ENCODE data around the gene PACSIN2.
A peak's percentile ranks its signal among the peaks of the same experiment; 100 is the strongest.

The PACSIN2 gene

DNA sequence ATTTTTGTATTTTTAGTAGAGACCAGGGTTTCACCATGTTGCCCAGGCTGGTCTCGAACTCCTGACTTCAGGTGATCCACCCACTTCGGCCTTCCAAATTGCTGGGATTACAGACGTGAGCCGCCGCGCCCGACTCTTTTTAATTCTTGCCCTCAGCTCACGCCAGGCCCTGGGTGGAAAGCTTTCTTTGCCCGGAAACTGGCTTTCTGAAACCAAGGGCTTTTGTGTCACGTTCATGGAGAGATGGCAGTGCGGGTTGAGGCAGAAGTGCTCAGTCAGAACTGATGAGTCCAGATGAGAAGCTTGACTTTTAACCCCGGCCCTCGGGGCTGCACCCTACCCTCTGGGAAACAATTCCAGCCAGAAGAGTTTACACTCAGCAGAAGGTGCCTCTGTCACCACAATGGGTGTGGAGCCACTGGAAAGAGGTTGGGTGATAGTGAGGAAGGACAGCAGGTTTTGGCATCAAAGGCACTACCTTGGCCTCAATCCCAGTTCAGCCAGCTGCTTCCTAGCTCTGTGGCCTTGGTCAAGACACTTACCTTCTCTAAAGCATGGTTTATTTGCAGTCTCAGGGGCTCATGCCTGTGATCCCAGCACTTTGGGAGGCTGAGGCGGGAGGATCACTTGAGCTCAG, 157.0 kb downstream of the PACSIN2 start:
- DNase-seq (ENCODE audit: low spot score): no peak

GRCh38 chr22:42856865-42857704, 157.9 kb downstream of the PACSIN2 start, which contains the start of gene ARFGAP3:
Gene ARFGAP3, minus strand, starts transcription at chr22:42857273. Its CDS starts 91 bp downstream, at chr22:42857182.
- DNase-seq (ENCODE audit: low spot score): peak; percentile 98

DNA sequence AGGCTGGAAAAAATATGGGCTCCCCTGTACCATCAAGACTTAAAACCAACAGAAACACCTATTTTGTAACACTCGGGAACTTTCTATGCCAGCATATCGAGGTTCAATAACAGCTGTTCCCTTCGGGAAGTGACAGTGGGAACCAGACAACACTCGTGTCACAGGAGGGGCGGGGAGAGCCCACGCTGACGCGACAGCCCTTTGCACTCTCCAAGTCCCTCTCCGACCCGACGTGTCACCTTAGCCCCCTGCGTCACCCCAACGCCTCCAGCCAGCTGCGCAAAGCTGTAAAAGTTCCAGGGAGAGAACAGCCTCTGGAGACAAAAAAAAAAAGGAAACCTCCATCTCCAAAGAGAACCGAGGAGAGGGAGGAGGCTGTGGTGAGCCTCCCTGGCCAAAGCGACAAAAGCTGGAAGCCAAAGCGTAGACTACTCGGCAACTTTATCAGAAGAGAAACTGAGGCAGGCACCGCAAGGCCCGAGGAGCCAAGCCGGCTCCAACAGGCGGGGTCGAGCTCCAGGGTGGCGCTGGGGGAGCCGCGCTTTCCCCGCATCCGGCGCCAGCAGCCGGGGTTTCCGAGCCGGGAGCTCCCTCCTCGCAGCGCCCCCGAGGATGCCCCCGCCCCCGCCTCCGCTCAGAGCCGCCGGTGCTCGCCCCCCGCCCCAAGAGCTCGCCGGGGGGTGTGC, 158.6 kb downstream of the PACSIN2 start:
- peak; percentile 39 for DNase-seq (ENCODE audit: low spot score)

DNA sequence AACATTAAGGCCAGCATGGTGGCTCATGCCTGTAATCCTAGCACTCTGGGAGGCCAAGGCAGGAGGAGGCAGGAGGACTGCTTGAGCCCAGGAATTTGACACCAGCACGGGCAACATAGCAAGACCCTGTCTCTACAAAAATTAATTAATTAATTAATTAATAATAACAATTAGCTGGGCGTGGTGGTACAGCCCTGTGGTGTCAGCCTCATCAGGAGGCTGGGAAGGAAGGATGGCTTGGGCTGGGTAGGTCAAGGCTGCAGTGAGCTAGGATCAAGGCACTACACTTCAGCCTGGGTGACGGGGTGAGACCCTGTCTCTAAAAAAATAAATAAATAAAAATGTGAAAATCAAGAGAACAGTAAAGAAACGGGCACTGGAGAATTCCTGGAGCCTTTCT, 159.2 kb downstream of the PACSIN2 start:
- no peak for DNase-seq (ENCODE audit: low spot score)

DNA sequence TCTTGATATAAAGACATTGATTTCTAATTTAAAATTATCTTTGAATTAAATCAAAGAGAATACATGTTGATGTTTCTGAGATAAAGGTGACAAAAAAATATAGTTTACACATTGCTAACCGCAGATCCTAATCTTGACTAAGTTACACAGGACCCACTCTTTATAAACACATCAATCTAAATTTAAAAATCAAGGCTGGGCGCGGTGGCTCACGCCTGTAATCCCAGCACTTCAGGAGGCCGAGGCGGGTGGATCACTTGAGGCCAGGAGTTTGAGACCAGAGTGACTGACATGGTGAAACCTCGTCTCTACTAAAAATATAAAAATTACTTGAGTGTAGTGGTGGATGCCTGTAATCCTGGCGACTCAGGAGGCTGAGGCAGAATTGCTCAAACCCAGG, 159.7 kb downstream of the PACSIN2 start:
- no peak for DNase-seq (ENCODE audit: low spot score)

DNA sequence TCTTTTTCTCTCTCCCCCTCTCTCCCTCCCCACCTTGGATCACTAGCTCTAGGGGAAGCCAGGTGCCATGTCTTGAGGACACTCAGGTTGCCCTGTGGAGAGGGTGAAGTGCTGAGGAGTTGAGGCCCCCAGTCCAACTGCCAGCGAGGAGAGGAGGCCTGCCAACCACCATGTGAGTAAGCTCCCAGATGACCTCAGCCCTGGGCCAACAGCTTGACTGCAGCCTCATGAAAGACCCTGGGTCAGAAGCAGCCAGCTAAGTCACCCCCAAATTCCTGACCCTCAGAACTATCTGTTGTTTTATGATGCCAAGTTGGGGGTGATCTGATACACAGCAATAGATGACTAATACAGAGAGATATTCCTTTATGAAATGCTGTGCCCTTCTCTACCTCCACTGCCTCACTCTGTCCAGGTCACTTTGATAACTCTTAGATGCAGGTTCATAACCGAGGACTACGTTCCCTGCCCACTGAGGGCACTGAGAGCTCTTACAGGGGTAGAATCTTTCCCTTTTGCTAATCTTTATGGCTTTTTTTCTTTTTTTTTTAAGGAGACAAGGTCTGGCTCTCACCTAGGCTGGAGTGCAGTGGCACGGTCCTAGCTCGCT, 165.9 kb downstream of the PACSIN2 start:
- no peak for DNase-seq (ENCODE audit: low spot score)

DNA sequence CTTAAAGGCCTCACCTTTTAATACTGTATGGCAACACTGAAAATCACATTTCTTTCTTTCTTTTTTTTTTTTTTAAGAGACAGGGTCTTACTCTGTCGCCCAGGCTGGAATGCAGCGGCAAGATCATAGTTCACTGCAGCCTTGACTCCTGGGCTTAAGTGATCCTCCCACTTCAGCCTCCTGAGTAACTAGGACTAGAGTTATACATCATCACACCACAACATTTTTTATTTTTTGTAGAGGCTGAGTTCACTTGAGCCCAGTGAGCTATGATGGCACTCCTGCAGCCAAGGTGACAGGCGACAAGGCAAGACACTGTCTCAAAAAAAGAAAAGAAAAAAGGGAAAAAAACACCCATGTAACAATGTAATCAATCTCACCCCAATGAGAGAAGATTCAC, 167.8 kb downstream of the PACSIN2 start:
- no peak for DNase-seq (ENCODE audit: low spot score)

DNA sequence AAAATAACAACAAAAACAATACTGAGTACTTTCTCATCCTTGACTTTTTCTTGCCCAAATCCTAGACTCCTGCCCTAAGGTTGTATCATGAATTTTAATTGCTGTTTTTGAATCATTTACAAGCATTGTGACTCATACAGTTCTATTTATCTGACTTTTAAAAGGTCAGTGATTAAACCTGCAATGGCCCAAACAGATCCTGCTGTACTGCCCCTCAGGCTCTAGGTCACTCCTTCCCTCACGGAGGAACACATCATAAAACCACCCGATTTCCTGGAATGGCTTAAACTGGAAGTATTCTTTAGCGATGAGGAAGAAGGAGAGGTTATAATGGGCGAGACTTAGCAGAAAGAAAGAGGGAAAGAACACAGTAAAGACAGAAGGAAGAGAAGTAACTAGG, 170.2 kb downstream of the PACSIN2 start:
- no peak for DNase-seq (ENCODE audit: low spot score)

GRCh38 chr22:42842658-42843370, 172.1 kb downstream of the PACSIN2 start:
- no peak for DNase-seq (ENCODE audit: low spot score)

DNA sequence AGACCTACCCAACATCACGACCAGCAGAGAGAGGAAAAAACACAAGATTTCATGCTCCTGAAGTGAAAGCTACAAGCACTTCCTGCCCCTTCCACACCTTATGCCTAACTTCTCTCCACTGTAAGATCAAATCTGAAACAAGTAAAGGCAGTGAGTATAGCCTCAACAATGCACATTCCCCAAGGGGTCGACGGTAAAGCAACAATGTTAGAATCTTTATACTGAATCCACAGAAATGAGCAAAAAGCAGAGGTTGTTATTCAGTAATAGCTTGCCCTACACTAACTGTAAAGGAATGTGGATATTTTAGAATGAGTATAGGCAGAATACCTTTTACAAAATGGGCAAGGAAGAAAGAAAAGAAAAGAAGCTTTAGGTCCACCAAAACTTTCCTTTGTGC, 173.5 kb downstream of the PACSIN2 start:
- DNase-seq (ENCODE audit: low spot score): no peak

DNA sequence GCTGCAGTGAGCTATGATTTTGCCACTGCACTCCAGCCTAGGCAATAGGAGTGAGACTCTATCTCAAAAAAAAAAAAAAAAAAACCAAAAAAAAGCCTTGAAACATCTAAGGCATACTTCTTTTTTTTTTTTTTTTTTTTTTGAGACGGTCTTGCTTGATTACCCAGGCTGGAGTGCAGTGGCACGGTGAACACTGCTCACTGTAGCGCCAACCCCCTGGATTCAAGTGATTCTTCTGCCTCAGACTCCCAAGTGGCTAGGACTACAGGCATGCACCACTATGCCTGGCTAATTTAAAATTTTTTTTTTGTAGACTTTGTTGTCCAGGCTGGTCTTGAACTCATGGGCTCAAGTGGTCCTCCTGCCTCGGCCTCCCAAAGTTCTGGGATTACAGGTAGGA, 177.4 kb downstream of the PACSIN2 start:
- no peak for DNase-seq (ENCODE audit: low spot score)

DNA sequence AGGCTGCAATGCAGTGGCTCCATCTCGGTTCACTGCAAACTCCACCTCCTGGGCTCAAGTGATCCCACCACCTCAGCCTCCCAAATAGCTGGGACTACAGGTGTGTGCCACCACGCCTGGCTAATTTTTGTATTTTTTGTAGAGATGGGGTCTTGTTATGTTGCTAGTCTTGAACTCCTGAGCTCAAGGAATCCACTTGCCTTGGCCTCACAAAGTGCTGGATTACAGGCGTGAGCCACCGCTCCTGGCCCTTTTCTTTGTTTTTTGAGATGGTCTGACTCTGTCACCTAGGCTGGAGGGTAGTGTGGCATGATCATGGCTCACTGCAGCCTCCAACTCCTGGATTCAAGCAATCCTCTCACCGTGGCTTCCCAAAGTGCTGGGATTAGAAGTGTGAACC, 178.9 kb downstream of the PACSIN2 start:
- DNase-seq (ENCODE audit: low spot score): no peak

DNA sequence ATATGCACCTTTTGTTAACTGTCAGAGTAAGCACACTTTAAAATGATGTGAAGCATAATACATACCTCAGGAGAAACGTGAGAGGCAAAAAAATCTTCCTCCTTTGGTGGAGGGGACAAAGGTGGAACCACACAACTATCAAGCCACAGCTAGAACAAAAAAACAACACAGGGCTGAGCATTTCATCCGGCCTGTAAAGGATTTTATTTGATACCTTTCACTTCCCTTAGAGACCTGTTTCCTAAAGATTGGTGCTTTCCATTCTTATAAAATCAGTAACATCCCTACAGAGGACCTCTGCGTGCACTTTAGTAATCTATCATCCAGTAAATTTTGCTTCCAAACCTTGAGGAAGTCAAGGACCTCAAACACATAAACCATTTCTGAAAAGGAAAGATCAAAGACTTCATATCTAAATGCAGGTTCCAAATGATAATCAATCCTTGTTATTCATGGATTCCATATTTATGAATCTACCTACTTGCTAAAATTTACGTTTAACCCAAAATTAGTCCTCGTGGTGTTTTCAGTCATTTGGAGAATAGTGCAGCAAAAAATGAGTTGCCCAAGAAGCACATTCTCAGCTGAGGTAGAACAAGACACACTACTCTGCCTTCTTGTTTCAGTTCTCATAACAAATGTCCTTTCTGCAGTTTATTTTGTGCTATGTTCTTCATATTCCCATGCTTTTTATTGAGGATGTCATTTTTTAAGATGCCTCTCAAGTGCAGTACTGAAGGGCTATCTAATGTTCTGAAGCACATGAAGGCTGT, 180.6 kb downstream of the PACSIN2 start:
- no peak for DNase-seq (ENCODE audit: low spot score)

DNA sequence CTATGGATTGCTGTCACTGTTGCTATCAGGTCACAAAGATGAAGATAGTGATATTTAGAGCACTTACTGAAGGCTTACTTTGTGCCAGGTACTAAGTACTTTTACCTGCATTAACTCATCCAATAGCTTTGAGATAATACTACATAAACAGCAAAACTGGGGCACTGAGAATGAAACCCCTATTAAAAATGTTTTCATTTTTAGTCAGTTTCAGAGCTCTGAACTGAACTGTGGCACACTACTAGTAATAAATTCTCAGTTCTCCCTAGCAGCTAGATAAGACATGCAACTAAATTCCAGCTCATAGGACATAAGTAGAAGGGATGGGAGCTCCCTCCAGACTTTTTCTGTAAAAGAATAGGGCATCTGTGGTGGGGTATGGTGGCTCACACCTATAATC, 181.8 kb downstream of the PACSIN2 start:
- no peak for DNase-seq (ENCODE audit: low spot score)

DNA sequence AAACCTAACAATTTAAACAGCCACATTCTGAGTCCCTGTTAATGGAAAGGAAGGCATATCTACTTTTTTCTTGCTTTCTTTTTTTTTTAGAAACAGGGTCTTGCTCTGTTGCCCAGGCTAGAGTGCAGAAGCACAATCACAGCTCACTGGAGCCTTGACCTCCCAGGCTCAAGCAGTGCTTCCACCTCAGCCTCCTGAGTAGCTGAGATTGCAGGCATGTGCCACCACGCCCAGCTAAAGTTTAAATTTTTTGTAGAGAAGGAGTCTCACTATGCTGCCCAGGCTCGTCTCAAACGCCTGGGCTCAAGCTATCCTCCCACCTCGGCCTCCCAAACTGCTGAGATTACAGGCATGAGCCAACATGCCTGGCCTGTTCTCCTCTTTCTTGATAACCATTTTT, 183.2 kb downstream of the PACSIN2 start:
- DNase-seq (ENCODE audit: low spot score): no peak

- DNase-seq (ENCODE audit: low spot score): no peak
Observed at GRCh38 chr22:42830161-42830560, 184.8 kb downstream of the PACSIN2 start.

- no peak for DNase-seq (ENCODE audit: low spot score)
Observed at GRCh38 chr22:42829302-42829701, 185.6 kb downstream of the PACSIN2 start.

- no peak for DNase-seq (ENCODE audit: low spot score)
Observed at GRCh38 chr22:42825796-42826195, 189.2 kb downstream of the PACSIN2 start.

GRCh38 chr22:42821386-42821785, 193.6 kb downstream of the PACSIN2 start:
- no peak for DNase-seq (ENCODE audit: low spot score)

DNA sequence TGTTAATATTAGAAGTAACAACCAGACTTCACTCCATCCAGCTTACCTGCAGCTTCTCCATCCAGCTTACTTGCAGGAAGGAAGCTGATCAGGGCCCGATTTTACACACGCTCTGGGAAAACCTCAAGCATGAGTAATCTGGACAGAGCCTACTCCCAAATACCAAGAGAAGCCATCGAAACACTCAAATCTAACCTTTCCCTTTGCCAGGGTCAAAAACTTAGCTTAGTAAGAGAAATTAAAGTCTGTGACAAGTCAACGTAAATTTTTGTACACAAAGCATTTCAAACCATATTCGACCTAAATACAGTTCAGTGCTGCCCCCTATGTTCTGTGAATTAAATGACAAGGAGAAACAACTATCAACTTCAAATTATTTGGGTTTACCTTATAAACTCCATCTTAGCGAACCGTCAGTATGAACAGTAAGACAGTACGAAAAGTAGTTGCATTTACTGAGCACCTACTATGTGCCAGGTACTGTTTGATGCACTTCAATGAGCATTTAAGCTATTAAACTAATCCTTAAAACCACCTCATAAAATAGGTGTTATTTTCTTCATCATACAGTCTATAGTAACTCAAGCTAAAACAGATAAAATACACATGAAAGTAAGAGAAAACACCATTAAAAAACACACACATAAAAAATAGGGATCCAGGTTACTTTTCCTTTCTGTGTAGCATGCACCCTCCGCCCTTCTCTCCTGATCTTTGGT, 194.7 kb downstream of the PACSIN2 start:
- no peak for DNase-seq (ENCODE audit: low spot score)
